KMS-11 (cell line): ENCODE results near the gene IL31RA.

ENCODE experiments used
- H2AFZ ChIP-seq: fragments of 200-600 bp; sonication (generic); 2 replicates; pipeline ENCODE4 v1.6.1; 2016; ENCODE audit warnings: antibody characterized with exemption, mixed run types, low read depth
- H3K27ac ChIP-seq: fragments of 200-600 bp; sonication (generic); 2 replicates; pipeline ENCODE4 v1.6.1; 2016; ENCODE audit warnings: mild to moderate bottlenecking, mixed run types
- H3K27me3 ChIP-seq: fragments of 200-600 bp; sonication (generic); 2 replicates; pipeline ENCODE4 v1.6.1; 2017; ENCODE audit warnings: mild to moderate bottlenecking, low read depth, mixed run types, moderate library complexity; ENCODE audit not compliant: insufficient read depth
- H3K36me3 ChIP-seq: fragments of 200-600 bp; sonication (generic); 2 replicates; pipeline ENCODE4 v1.6.1; 2017; ENCODE audit warnings: mild to moderate bottlenecking, mixed run types; ENCODE audit not compliant: insufficient read depth
- H3K4me1 ChIP-seq: fragments of 200-600 bp; sonication (generic); 2 replicates; pipeline ENCODE4 v1.6.1; 2016; ENCODE audit warnings: mild to moderate bottlenecking, low read depth, mixed run types; ENCODE audit not compliant: poor library complexity, severe bottlenecking
- H3K4me2 ChIP-seq: fragments of 200-600 bp; sonication (generic); 2 replicates; pipeline ENCODE4 v1.7.0; 2016; ENCODE audit warnings: mild to moderate bottlenecking, mixed run types
- H3K4me3 ChIP-seq: fragments of 200-600 bp; sonication (generic); IDR thresholded peaks from 2 replicates; pipeline ENCODE4 v1.6.1; 2017; ENCODE audit warnings: low read depth, low read length, mixed read lengths; ENCODE audit not compliant: insufficient read depth
- H3K79me2 ChIP-seq: fragments of 200-600 bp; sonication (generic); 2 replicates; pipeline ENCODE4 v1.6.1; 2016; ENCODE audit warnings: low read depth, mixed run types; ENCODE audit not compliant: insufficient read depth
- H3K9ac ChIP-seq: fragments of 200-600 bp; sonication (generic); 2 replicates; pipeline ENCODE4 v1.6.1; 2016; ENCODE audit warnings: mild to moderate bottlenecking, mixed run types
- H4K20me1 ChIP-seq: fragments of 200-600 bp; sonication (generic); 2 replicates; pipeline ENCODE4 v1.6.1; 2016; ENCODE audit warnings: mild to moderate bottlenecking, mixed run types; ENCODE audit not compliant: insufficient read depth
- CTCF ChIP-seq: fragments of 200-600 bp; sonication (generic); conservative IDR thresholded peaks from 2 replicates; pipeline ENCODE4 v1.6.1; 2017; ENCODE audit warnings: low read depth, mild to moderate bottlenecking, antibody characterized with exemption, low read length, moderate library complexity, mixed read lengths

Gene IL31RA

GRCh38 chr5:55929020-55929799, 78.1 kb downstream of the IL31RA start:
- H3K27ac ChIP-seq: no peak overlapping the region
- H3K4me3 ChIP-seq: no peak overlapping the region
- H3K36me3 ChIP-seq: no peaks in the 10 kb centered on the region
- no peaks in the 10 kb centered on the region for H3K79me2 ChIP-seq
- no peak overlapping the region for H3K4me2 ChIP-seq
- no peak for TF ChIP-seq CTCF
- H4K20me1 ChIP-seq: no peaks in the 10 kb centered on the region
- H3K9ac ChIP-seq: no peak overlapping the region
- no peak overlapping the region for H2AFZ ChIP-seq
- no peaks in the 10 kb centered on the region for H3K27me3 ChIP-seq
- H3K4me1 ChIP-seq: peaks cover 25% of the 10 kb centered on the region

- Histone ChIP-seq H4K20me1 (no peaks in the 10 kb centered on the region), H3K4me2 (no peak overlapping the region), H3K4me3 (no peak overlapping the region), H3K4me1 (peaks cover 60% of the 10 kb centered on the region), H2AFZ (no peak overlapping the region), H3K9ac (no peak overlapping the region), H3K27me3 (no peaks in the 10 kb centered on the region), H3K27ac (peak overlapping the region; percentile 11; the same call in 1 of the 2 replicates), H3K36me3 (no peaks in the 10 kb centered on the region), H3K79me2 (no peaks in the 10 kb centered on the region)
- no peak for TF ChIP-seq CTCF
Observed at GRCh38 chr5:55932700-55933099, 81.5 kb downstream of the IL31RA start.

GRCh38 chr5:55933377-55934114, 82.4 kb downstream of the IL31RA start:
- Histone ChIP-seq H3K79me2 (no peaks in the 10 kb centered on the region), H3K9ac (no peak overlapping the region), H3K36me3 (peaks cover 3% of the 10 kb centered on the region; the same call in 1 of the 2 replicates), H3K4me1 (peaks cover 69% of the 10 kb centered on the region), H3K4me2 (no peak overlapping the region), H2AFZ (no peak overlapping the region), H4K20me1 (no peaks in the 10 kb centered on the region), H3K4me3 (no peak overlapping the region), H3K27me3 (no peaks in the 10 kb centered on the region), H3K27ac (peak overlapping the region; percentile 11; the same call in 1 of the 2 replicates)
- no peak for TF ChIP-seq CTCF

GRCh38 chr5:55934115-55934613, 83.0 kb downstream of the IL31RA start:
- Histone ChIP-seq H3K9ac (no peak overlapping the region), H3K4me3 (no peak overlapping the region), H2AFZ (no peak overlapping the region), H3K4me1 (peaks cover 75% of the 10 kb centered on the region), H4K20me1 (no peaks in the 10 kb centered on the region), H3K27me3 (no peaks in the 10 kb centered on the region), H3K79me2 (no peaks in the 10 kb centered on the region; the same call in 1 of the 2 replicates), H3K36me3 (peaks cover 9% of the 10 kb centered on the region), H3K27ac (no peak overlapping the region; the same call in 1 of the 2 replicates), H3K4me2 (no peak overlapping the region)
- no peak for TF ChIP-seq CTCF
